ENCODE measurements around the gene PDCD1.
"Not testable (repeated sequence)": the region's sequence is repeated elsewhere in the genome, so short reads cannot be mapped to it uniquely, and the experiment has no call there.

DNA sequence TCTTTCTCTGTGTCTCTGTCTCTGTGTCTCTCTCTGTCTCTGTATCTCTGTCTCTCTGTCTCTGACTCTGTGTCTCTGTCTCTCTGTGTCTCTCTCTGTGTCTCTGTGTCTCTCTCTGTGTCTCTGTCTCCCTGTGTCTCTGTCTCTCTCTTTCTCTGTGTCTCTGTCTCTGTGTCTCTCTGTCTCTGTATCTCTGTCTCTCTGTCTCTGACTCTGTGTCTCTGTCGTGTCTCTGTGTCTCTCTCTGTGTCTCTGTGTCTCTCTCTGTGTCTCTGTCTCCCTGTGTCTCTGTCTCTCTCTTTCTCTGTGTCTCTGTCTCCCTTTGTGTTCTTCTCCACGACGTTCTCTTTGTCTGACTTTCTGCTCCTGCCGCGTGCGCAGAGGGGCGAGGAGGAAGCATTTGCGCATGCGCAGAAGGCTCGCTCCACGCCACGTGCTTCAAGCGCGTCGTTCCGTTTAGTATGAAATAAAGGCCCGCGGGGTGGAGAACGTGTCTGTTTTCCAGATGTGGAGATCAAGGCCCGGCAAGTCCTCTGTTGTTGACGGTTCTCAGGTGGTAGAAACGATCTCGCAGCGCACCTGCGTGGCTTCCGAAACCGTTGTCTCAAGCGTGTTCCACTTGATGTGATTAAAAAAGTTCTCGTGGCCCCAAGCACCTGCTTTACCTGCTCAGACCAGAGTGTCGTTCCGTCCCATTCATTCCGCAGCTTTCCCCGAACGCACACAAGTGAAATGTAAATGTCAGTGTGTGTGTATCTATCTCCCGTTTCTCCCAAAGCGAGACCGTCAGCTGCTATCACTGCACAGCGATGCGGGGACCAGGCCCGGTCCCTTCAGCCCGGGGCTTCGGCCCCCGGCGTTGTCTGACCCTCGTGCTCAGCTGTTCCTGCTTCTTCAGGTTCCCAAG, 34.9 kb downstream of the PDCD1 start:
- TF ChIP-seq LEF1 (IDR thresholded peaks at IDR 0.05; ENCODE audit: borderline replicate concordance); ELF4 (IDR thresholded peaks at IDR 0.05); SUZ12 (IDR thresholded peaks at IDR 0.05); TARDBP (IDR thresholded peaks at IDR 0.05); ZNF384 (IDR thresholded peaks at IDR 0.05); NFRKB (IDR thresholded peaks at IDR 0.05); BHLHE40 (IDR thresholded peaks at IDR 0.05; ENCODE audit: borderline replicate concordance); SP1 (IDR thresholded peaks at IDR 0.05); FOXA1 (IDR thresholded peaks at IDR 0.05); FOXK2 (IDR thresholded peaks at IDR 0.05): not testable (repeated sequence)
- TF ChIP-seq, protein P1, sequence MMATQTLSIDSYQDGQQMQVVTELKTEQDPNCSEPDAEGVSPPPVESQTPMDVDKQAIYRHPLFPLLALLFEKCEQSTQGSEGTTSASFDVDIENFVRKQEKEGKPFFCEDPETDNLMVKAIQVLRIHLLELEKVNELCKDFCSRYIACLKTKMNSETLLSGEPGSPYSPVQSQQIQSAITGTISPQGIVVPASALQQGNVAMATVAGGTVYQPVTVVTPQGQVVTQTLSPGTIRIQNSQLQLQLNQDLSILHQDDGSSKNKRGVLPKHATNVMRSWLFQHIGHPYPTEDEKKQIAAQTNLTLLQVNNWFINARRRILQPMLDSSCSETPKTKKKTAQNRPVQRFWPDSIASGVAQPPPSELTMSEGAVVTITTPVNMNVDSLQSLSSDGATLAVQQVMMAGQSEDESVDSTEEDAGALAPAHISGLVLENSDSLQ (IDR thresholded peaks at IDR 0.05), result not testable (repeated sequence)

All from HEK293T (cell line).